GM19468 (cell line): ENCODE results near the gene AGPAT4.
"Not testable (repeated sequence)": the region's sequence is repeated elsewhere in the genome, so short reads cannot be mapped to it uniquely, and the experiment has no call there.

Experiments used
- ATAC-seq: cut with Tn5 transposase; IDR thresholded peaks from one replicate; pipeline ENCODE4 v1.9.1; 2021; ENCODE audit warnings: mild to moderate bottlenecking, moderate library complexity, moderate number of reproducible peaks; ENCODE audit not compliant: unreplicated experiment; ENCODE audit errors: extremely low read depth

The AGPAT4 gene

GRCh38 chr6:161230339-161230738 lies 43.5 kb downstream of the AGPAT4 start:
- ATAC-seq, result no peak

- ATAC-seq, result no peak
These were observed 44.8 kb downstream of the AGPAT4 start for GRCh38 chr6:161228921-161229591.

GRCh38 chr6:161228096-161228495 lies 45.8 kb downstream of the AGPAT4 start:
- no peak for ATAC-seq

GRCh38 chr6:161227004-161227960 lies 46.6 kb downstream of the AGPAT4 start:
- no peak for ATAC-seq

GRCh38 chr6:161226009-161226964 lies 47.6 kb downstream of the AGPAT4 start:
- no peak for ATAC-seq

GRCh38 chr6:161225681-161226008 lies 48.2 kb downstream of the AGPAT4 start:
- no peak for ATAC-seq

- ATAC-seq, result not testable (repeated sequence)
These were observed 48.7 kb downstream of the AGPAT4 start for GRCh38 chr6:161224951-161225680.

GRCh38 chr6:161223646-161224045 lies 50.2 kb downstream of the AGPAT4 start:
- no peak for ATAC-seq

- ATAC-seq, result no peak
These were observed 51.1 kb downstream of the AGPAT4 start for GRCh38 chr6:161222706-161223234.

- ATAC-seq, result no peak
These were observed 53.5 kb downstream of the AGPAT4 start for GRCh38 chr6:161220346-161220745.

- no peak for ATAC-seq
These were observed 54.2 kb downstream of the AGPAT4 start for GRCh38 chr6:161219680-161220079.

GRCh38 chr6:161218222-161218621 lies 55.6 kb downstream of the AGPAT4 start:
- no peak for ATAC-seq

GRCh38 chr6:161217628-161218027 lies 56.2 kb downstream of the AGPAT4 start:
- no peak for ATAC-seq

GRCh38 chr6:161216616-161217205 lies 57.1 kb downstream of the AGPAT4 start:
- no peak for ATAC-seq

- ATAC-seq, result no peak
These were observed 57.8 kb downstream of the AGPAT4 start for GRCh38 chr6:161215876-161216615.

- ATAC-seq, result no peak
These were observed 58.7 kb downstream of the AGPAT4 start for GRCh38 chr6:161215193-161215592.

GRCh38 chr6:161214722-161215121 lies 59.1 kb downstream of the AGPAT4 start:
- ATAC-seq, result no peak

GRCh38 chr6:161212902-161213301 lies 61.0 kb downstream of the AGPAT4 start:
- ATAC-seq, result no peak
